Right atrium auricular region (tissue), 2 donors: Measurements from ENCODE around the gene MAPK10. TPM values are rescaled to one million over a fixed set of nuclear protein-coding genes. Genes with fewer than 3 reads are reported as not detected.
"Not testable (repeated sequence)": the region's sequence is repeated elsewhere in the genome, so short reads cannot be mapped to it uniquely, and the experiment has no call there.

ENCODE experiments used
- DNase-seq: peaks from one replicate; pipeline ENCODE4 v3.0.0-alpha.2; 2019; ENCODE audit warnings: low spot score
- H3K27ac ChIP-seq, 2 donors: fragments of 200-600 bp; sonication (generic); 1 replicate in 1 of 2; 2 replicates in 1 of 2; pipeline ENCODE4 v1.5.1; 2016 to 2019
- H3K27me3 ChIP-seq, 2 donors: fragments of 200-600 bp; sonication (generic); one replicate each; pipeline versions ENCODE4 v1.5.1 to v1.6.0; 2017 to 2019
- H3K36me3 ChIP-seq: fragments of 200-600 bp; sonication (generic); one replicate; pipeline ENCODE4 v1.5.1; 2016
- H3K4me1 ChIP-seq, 2 donors: fragments of 200-600 bp; sonication (generic); one replicate each; pipeline versions ENCODE4 v1.5.1 to v1.6.0; 2017 to 2019
- H3K4me3 ChIP-seq, 2 donors: fragments of 200-600 bp; sonication (generic); 1 replicate in 1 of 2; 2 replicates in 1 of 2; pipeline ENCODE4 v1.5.1; 2017 to 2019; ENCODE audit warnings: mild to moderate bottlenecking in 1 of 2, moderate library complexity in 1 of 2
- H3K9me3 ChIP-seq, 2 donors: fragments of 200-600 bp; sonication (generic); one replicate each; pipeline ENCODE4 v1.5.1; 2019
- CTCF ChIP-seq, 2 donors: fragments of 200-600 bp; sonication (generic); IDR thresholded peaks; one replicate each; pipeline ENCODE4 v1.5.1; 2019; ENCODE audit warnings: antibody characterized with exemption in 2 of 2
- total RNA-seq, 2 donors: library from RNA; depleted of rRNA; stranded (reverse); fragments of >200 nt; gene quantifications; one replicate each; pipeline ENCODE4 v1.1.0, GENCODE V29; 2016

The MAPK10 gene
- total RNA-seq, 2 donors from 2014 or later = 2.6 to 3.1 TPM

- H3K27me3 ChIP-seq = no peaks in the 10 kb centered on the region
- H3K4me1 ChIP-seq = no peaks in the 10 kb centered on the region
- H3K4me3 ChIP-seq = no peak overlapping the region
- no peak for DNase-seq
- H3K27ac ChIP-seq = no peak overlapping the region
- no peaks in the 10 kb centered on the region for H3K36me3 ChIP-seq
- H3K9me3 ChIP-seq = peaks cover 0 to 18% of the 10 kb centered on the region in 2 donors
- TF ChIP-seq CTCF (IDR thresholded peaks at IDR 0.05) = no peak
Measured at GRCh38 chr4:86184216-86184900, 175.5 kb downstream of the MAPK10 start.

DNA sequence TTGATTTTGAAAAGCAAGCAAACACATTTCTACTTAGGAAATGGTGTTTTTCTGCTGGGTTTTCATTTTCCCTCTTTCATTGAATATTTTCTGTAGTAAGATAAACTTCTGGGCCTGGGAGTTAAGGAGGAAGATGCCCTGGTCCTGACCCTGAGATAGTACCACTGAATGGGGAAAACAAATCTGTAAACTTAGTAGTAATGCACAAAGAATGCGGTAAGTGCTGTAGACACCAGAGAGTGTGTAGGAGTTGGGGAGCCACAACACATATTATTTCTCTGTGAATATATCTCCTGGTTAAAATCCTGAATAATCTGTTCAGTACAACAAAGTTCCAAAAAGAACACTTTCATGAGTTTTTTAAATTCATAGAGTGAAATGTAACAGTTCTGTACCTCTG is 178.3 kb downstream of the MAPK10 start:
- DNase-seq = no peak
- H3K27ac ChIP-seq = no peak overlapping the region
- no peaks in the 10 kb centered on the region for H3K36me3 ChIP-seq
- peaks cover 0 to 9% of the 10 kb centered on the region in 2 donors for H3K9me3 ChIP-seq
- no peaks in the 10 kb centered on the region for H3K4me1 ChIP-seq
- H3K4me3 ChIP-seq = no peak overlapping the region
- H3K27me3 ChIP-seq = no peaks in the 10 kb centered on the region
- no peak for TF ChIP-seq CTCF (IDR thresholded peaks at IDR 0.05)

DNA sequence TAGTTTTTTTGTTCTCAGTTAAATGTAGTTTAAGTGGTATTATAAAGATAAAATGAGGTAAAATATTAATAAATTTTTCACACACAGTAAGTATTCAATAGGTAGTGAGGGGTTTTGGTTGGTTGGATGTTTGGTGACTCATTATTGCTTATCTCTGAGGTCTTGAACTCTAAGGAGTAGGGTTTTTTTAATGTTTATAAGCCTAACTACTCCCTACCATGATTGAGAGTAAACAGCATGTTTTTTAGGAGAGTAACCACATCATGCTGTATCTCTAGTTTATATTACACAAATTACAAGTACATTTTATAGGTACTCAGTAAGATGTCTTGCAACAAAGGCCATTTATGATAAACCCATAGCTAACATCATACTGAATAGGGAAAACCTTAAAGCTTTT is 181.6 kb downstream of the MAPK10 start:
- Histone ChIP-seq H3K9me3 (peaks cover 0 to 9% of the 10 kb centered on the region in 2 donors), H3K36me3 (no peaks in the 10 kb centered on the region), H3K4me1 (no peaks in the 10 kb centered on the region), H3K4me3 (no peak overlapping the region), H3K27ac (no peak overlapping the region), H3K27me3 (no peaks in the 10 kb centered on the region)
- DNase-seq = no peak
- no peak for TF ChIP-seq CTCF (IDR thresholded peaks at IDR 0.05)

DNA sequence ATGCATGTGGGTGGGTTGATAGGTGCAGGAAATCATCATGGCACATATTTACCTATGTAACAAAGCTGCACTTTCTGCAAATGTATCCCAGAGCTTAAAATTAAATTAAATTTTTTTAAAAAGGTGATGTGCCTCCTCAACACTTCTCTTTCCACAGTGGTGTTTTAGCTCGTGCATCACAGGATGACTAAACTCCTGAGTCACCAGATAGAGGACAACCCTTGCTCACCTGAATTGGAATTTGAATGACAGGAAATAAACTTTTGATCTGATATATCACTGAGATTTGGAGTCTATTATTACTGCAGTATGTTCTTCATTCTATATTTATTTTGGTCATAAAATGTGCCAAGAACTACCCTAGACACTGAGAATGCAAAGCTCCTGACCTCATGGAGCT is 185.3 kb downstream of the MAPK10 start:
- DNase-seq = no peak
- Histone ChIP-seq H3K27ac (no peak overlapping the region), H3K27me3 (no peaks in the 10 kb centered on the region), H3K36me3 (no peaks in the 10 kb centered on the region), H3K4me3 (no peak overlapping the region), H3K4me1 (no peaks in the 10 kb centered on the region), H3K9me3 (peaks cover 0 to 4% of the 10 kb centered on the region in 2 donors)
- no peak for TF ChIP-seq CTCF (IDR thresholded peaks at IDR 0.05)

DNA sequence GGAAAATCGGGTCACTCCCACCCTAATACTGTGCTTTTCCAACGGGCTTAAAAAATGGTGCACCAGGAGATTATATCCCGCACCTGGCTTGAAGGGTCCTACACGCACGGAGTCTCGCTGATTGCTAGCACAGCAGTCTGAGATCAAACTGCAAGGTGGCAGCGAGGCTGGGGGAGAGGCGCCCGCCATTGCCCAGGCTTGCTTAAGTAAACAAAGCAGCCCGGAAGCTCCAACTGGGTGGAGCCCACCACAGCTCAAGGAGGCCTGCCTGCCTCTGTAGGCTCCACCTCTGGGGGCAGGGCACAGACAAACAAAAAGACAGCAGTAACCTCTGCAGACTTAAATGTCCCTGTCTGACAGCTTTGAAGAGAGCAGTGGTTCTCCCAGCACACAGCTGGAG is 191.5 kb downstream of the MAPK10 start:
- not testable (repeated sequence) for H3K36me3 ChIP-seq, H3K4me3 ChIP-seq, H3K27me3 ChIP-seq, H3K9me3 ChIP-seq, H3K4me1 ChIP-seq, DNase-seq, H3K27ac ChIP-seq

- H3K4me3 ChIP-seq = no peak overlapping the region
- no peak for DNase-seq
- H3K4me1 ChIP-seq = no peaks in the 10 kb centered on the region
- no peak overlapping the region for H3K27ac ChIP-seq
- no peaks in the 10 kb centered on the region for H3K27me3 ChIP-seq
- no peak for TF ChIP-seq CTCF (IDR thresholded peaks at IDR 0.05)
- no peaks in the 10 kb centered on the region for H3K9me3 ChIP-seq
- H3K36me3 ChIP-seq = no peaks in the 10 kb centered on the region
Measured at GRCh38 chr4:86160426-86160825, 199.4 kb downstream of the MAPK10 start.
